MM.1S (cell line): ENCODE data around the gene CCDC126.

ENCODE experiments used
- DNase-seq: peaks from one replicate; pipeline ENCODE4 v3.0.0-alpha.2; 2015
- H2AFZ ChIP-seq: fragments of 300-600 bp; sonication (generic); 2 replicates; pipeline ENCODE4 v1.6.0; 2016; ENCODE audit warnings: antibody characterized with exemption, low read length
- H3F3A ChIP-seq: fragments of 300-600 bp; sonication (generic); 2 replicates; pipeline ENCODE4 v1.6.1; 2016; ENCODE audit warnings: mild to moderate bottlenecking, antibody characterized with exemption, low read length, moderate library complexity, mixed read lengths; ENCODE audit not compliant: insufficient read depth
- H3K27ac ChIP-seq: fragments of 300-600 bp; sonication (generic); 2 replicates; pipeline ENCODE4 v1.5.1; 2016; ENCODE audit warnings: mild to moderate bottlenecking, low read length
- H3K27me3 ChIP-seq: fragments of 300-600 bp; sonication (generic); replicated peaks from 2 replicates; pipeline ENCODE4 v1.6.0; 2016; ENCODE audit warnings: low read length; ENCODE audit not compliant: insufficient read depth
- H3K36me3 ChIP-seq: fragments of 300-600 bp; sonication (generic); replicated peaks from 2 replicates; pipeline ENCODE4 v1.6.1; 2016; ENCODE audit warnings: mild to moderate bottlenecking, low read length, mixed read lengths; ENCODE audit not compliant: insufficient read depth
- H3K4me1 ChIP-seq: fragments of 300-600 bp; sonication (generic); 2 replicates; pipeline ENCODE4 v1.6.1; 2016; ENCODE audit warnings: low read length, mixed read lengths
- H3K4me2 ChIP-seq: fragments of 300-600 bp; sonication (generic); 2 replicates; pipeline ENCODE4 v1.6.0; 2016; ENCODE audit warnings: low read depth, low read length
- H3K4me3 ChIP-seq: fragments of 300-600 bp; sonication (generic); 2 replicates; pipeline ENCODE4 v1.5.1; 2016; ENCODE audit warnings: low read length, mixed read lengths
- H3K79me2 ChIP-seq: fragments of 300-600 bp; sonication (generic); 2 replicates; pipeline ENCODE4 v1.6.1; 2016; ENCODE audit warnings: mixed run types, low read length, mixed read lengths
- H3K9ac ChIP-seq: fragments of 300-600 bp; sonication (generic); 2 replicates; pipeline ENCODE4 v1.6.1; 2016; ENCODE audit warnings: low read length, mixed read lengths
- H3K9me2 ChIP-seq: fragments of 300-600 bp; sonication (generic); replicated peaks from 2 replicates; pipeline ENCODE4 v1.6.1; 2016; ENCODE audit warnings: mild to moderate bottlenecking, low read length, mixed read lengths; ENCODE audit not compliant: insufficient read depth
- H3K9me3 ChIP-seq: fragments of 300-600 bp; sonication (generic); replicated peaks from 2 replicates; pipeline ENCODE4 v1.6.1; 2016; ENCODE audit warnings: mild to moderate bottlenecking, low read length, mixed read lengths; ENCODE audit not compliant: insufficient read depth
- H4K20me1 ChIP-seq: fragments of 300-600 bp; sonication (generic); 2 replicates; pipeline ENCODE4 v1.6.1; 2016; ENCODE audit warnings: mild to moderate bottlenecking, low read length, moderate library complexity, mixed read lengths; ENCODE audit not compliant: insufficient read depth
- EZH2 ChIP-seq: fragments of 300-600 bp; sonication (generic); optimal IDR thresholded peaks from 2 replicates; pipeline ENCODE3; 2017; ENCODE audit warnings: low read depth, mild to moderate bottlenecking, antibody characterized with exemption, low read length, mixed read lengths
- EZH2phosphoT487 ChIP-seq: fragments of 300-600 bp; sonication (generic); IDR thresholded peaks from 2 replicates; pipeline ENCODE4 v1.6.1; 2018; ENCODE audit warnings: antibody characterized with exemption, low read length
- TF ChIP-seq, protein P1 (sequence below): fragments of 300-600 bp; sonication (generic); IDR thresholded peaks from 2 replicates; pipeline ENCODE4 v1.5.1; 2016; ENCODE audit warnings: antibody characterized with exemption, low read length, mixed read lengths

Gene CCDC126

DNA sequence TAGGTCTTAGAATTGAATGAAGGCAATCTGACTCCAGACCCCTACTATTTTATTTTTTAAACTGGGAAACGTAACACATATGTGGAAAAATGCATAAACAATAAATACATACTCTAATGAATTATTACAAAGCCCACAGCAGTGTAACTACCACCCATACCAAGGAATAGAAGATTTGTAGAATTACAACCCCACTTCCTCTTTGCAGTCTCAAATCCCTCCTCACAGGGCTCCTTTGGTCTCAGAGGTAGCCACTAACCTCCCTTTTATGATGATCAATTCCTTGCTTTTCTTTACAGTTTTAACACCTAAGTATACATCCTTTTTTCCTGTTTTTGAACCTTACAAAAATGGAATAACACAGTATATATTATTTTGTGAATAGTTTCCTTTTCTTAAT lies 6.7 kb upstream of the CCDC126 start:
- Histone ChIP-seq H3K9me3 (no peaks in the 10 kb centered on the region), H3K4me1 (no peaks in the 10 kb centered on the region), H3K27me3 (no peaks in the 10 kb centered on the region), H4K20me1 (no peaks in the 10 kb centered on the region), H3K9me2 (no peaks in the 10 kb centered on the region), H2AFZ (no peak overlapping the region), H3K4me3 (no peak overlapping the region), H3K9ac (no peak overlapping the region), H3F3A (no peaks in the 10 kb centered on the region), H3K4me2 (no peak overlapping the region), H3K36me3 (no peaks in the 10 kb centered on the region), H3K79me2 (no peaks in the 10 kb centered on the region), H3K27ac (no peak overlapping the region)
- no peak for TF ChIP-seq EZH2
- no peak for TF ChIP-seq EZH2phosphoT487
- TF ChIP-seq, protein P1, sequence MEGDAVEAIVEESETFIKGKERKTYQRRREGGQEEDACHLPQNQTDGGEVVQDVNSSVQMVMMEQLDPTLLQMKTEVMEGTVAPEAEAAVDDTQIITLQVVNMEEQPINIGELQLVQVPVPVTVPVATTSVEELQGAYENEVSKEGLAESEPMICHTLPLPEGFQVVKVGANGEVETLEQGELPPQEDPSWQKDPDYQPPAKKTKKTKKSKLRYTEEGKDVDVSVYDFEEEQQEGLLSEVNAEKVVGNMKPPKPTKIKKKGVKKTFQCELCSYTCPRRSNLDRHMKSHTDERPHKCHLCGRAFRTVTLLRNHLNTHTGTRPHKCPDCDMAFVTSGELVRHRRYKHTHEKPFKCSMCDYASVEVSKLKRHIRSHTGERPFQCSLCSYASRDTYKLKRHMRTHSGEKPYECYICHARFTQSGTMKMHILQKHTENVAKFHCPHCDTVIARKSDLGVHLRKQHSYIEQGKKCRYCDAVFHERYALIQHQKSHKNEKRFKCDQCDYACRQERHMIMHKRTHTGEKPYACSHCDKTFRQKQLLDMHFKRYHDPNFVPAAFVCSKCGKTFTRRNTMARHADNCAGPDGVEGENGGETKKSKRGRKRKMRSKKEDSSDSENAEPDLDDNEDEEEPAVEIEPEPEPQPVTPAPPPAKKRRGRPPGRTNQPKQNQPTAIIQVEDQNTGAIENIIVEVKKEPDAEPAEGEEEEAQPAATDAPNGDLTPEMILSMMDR: no peak
- DNase-seq: no peak

DNA sequence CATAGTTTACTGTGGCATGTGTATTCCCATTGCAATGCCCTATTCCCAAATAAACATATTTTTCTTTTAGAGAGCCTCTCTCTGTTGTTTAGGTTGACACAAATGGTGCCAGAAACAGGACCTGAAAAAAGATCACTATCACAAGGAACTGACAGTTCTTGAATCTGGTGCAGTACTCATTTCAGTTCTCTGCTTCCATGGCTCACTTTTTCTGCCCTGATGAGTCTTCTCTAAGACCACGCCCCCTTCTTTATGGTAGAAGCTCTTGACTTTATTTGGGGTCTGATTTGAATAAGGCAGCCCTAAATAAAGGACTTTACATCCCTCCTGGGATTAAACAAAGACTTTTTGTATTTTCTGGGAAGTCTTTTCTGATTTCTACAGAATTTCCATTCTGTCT lies 3.5 kb upstream of the CCDC126 start:
- no peak overlapping the region for H3K4me3 ChIP-seq
- H3K27me3 ChIP-seq: no peaks in the 10 kb centered on the region
- no peaks in the 10 kb centered on the region for H3K79me2 ChIP-seq
- H3K36me3 ChIP-seq: no peaks in the 10 kb centered on the region
- peaks cover 5% of the 10 kb centered on the region; the same call in 1 of the 2 replicates for H3K4me1 ChIP-seq
- no peak overlapping the region for H3K27ac ChIP-seq
- H3F3A ChIP-seq: peaks cover 11% of the 10 kb centered on the region
- DNase-seq: no peak
- H4K20me1 ChIP-seq: no peaks in the 10 kb centered on the region
- TF ChIP-seq, protein P1: no peak
- TF ChIP-seq EZH2phosphoT487 (no peak), EZH2 (no peak)
- no peaks in the 10 kb centered on the region for H3K9me3 ChIP-seq
- H3K4me2 ChIP-seq: no peak overlapping the region
- H2AFZ ChIP-seq: no peak overlapping the region
- no peaks in the 10 kb centered on the region for H3K9me2 ChIP-seq
- H3K9ac ChIP-seq: no peak overlapping the region

DNA sequence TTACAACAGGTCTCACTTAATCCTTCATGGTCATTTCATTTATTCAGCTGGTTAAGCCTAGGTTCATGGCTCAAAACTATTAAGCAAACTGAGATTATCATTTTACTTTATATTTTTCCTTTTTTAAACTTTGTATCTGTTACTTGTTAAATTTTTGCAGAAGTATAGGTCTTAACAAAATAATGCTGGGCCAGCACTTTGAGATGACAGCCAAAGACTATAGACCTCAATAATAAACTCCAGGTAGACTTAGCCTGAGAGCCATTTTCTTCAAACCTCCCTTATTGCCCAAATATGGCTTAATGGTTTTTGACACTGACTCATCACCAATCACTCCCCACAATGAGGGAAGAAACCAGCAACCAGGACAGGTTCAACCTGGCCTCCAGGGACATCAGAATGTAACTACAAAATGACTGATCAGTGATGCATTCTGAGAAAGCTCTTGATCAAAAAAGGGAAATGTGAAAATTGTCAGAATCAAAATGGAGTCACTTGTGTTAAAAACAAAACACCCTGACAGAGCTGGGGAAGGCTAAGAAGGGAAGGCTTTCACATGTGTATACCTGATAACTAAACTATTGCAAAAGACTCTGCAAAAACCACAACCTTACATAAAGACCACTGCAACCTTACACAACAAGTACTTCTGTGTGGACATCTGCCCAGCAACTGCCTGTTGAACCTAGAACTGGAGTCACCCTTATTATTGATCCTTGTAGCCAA lies 2.1 kb upstream of the CCDC126 start:
- no peak overlapping the region for H2AFZ ChIP-seq
- no peak overlapping the region for H3K4me3 ChIP-seq
- H3F3A ChIP-seq: peaks cover 11% of the 10 kb centered on the region
- TF ChIP-seq, protein P1: no peak
- TF ChIP-seq EZH2phosphoT487: no peak
- no peak for TF ChIP-seq EZH2
- no peaks in the 10 kb centered on the region for H3K9me3 ChIP-seq
- H3K36me3 ChIP-seq: no peaks in the 10 kb centered on the region
- DNase-seq: no peak
- H4K20me1 ChIP-seq: no peaks in the 10 kb centered on the region
- no peak overlapping the region for H3K9ac ChIP-seq
- H3K79me2 ChIP-seq: 0 out of 2 replicates have a peak, but pooled peaks cover 4% of the 10 kb centered on the region
- peaks cover 9% of the 10 kb centered on the region; the same call in 1 of the 2 replicates for H3K4me1 ChIP-seq
- H3K4me2 ChIP-seq: no peak overlapping the region
- H3K27me3 ChIP-seq: no peaks in the 10 kb centered on the region
- no peak overlapping the region for H3K27ac ChIP-seq
- H3K9me2 ChIP-seq: no peaks in the 10 kb centered on the region
